Stimulated activated CD4-positive, alpha-beta T cell treated with anti-CD3 and anti-CD28 coated beads, Interleukin-12 subunit alpha, Interleukin-12 subunit beta, amount 100 ng/mL, for 48 hours (primary cell): ENCODE results near the gene GCLC.
"Not testable (repeated sequence)": the region's sequence is repeated elsewhere in the genome, so short reads cannot be mapped to it uniquely, and the experiment has no call there.

Experiments
- DNase-seq, 3 donors: peaks; one replicate each; pipeline ENCODE4 v3.0.0-alpha.2; 2020; ENCODE audit warnings: low read depth in 2 of 3, low spot score in 1 of 3

The GCLC gene

GRCh38 chr6:53564401-53565065, 19.6 kb upstream of the GCLC start:
- no peak for DNase-seq

GRCh38 chr6:53556986-53557715, 12.2 kb upstream of the GCLC start:
- no peak for DNase-seq

GRCh38 chr6:53553600-53553999, 8.7 kb upstream of the GCLC start:
- DNase-seq = not testable (repeated sequence)

- not testable (repeated sequence) for DNase-seq
Measured at GRCh38 chr6:53551681-53552080, 6.8 kb upstream of the GCLC start.

GRCh38 chr6:53547811-53548496, 3.1 kb upstream of the GCLC start:
- DNase-seq = peak; percentile 82 to 90 (median 85)

GRCh38 chr6:53547166-53547810, 2.4 kb upstream of the GCLC start:
- DNase-seq = no peak

- no peak for DNase-seq
Measured at GRCh38 chr6:53546281-53546680, 1.4 kb upstream of the GCLC start.

GRCh38 chr6:53544217-53544469, 758 bp downstream of the GCLC start:
- no peak for DNase-seq

- no peak for DNase-seq
Measured at GRCh38 chr6:53543359-53544216, 1.3 kb downstream of the GCLC start.

- DNase-seq = no peak
Measured at GRCh38 chr6:53541900-53542299, 3.0 kb downstream of the GCLC start.

- DNase-seq = no peak
Measured at GRCh38 chr6:53540129-53540692, 4.7 kb downstream of the GCLC start.

- no peak for DNase-seq
Measured at GRCh38 chr6:53539561-53539960, 5.3 kb downstream of the GCLC start.

- DNase-seq = no peak
Measured at GRCh38 chr6:53536561-53536960, 8.3 kb downstream of the GCLC start.

GRCh38 chr6:53532942-53533341, 12.0 kb downstream of the GCLC start:
- DNase-seq = no peak

GRCh38 chr6:53532061-53532797, 12.7 kb downstream of the GCLC start:
- DNase-seq = no peak

GRCh38 chr6:53530780-53531386, 14.0 kb downstream of the GCLC start:
- no peak for DNase-seq

GRCh38 chr6:53530346-53530745, 14.6 kb downstream of the GCLC start:
- no peak for DNase-seq

- DNase-seq = no peak
Measured at GRCh38 chr6:53529324-53530036, 15.4 kb downstream of the GCLC start.

- DNase-seq = no peak
Measured at GRCh38 chr6:53528107-53528506, 16.8 kb downstream of the GCLC start.
